Frontal cortex (tissue), 1 donor: ENCODE results near the gene APOBEC3G. TPM values are rescaled to one million over a fixed set of nuclear protein-coding genes. Genes with fewer than 3 reads are reported as not detected.

Source experiments
- small RNA-seq: library from RNA; depleted of rRNA; stranded (forward); fragments of <200 nt; gene quantifications from one replicate; pipeline ENCODE3, GENCODE V24; 2014
- total RNA-seq: library from RNA; depleted of rRNA; stranded (reverse); fragments of >200 nt; gene quantifications from one replicate; pipeline ENCODE4 v1.2.3, GENCODE V29; 2014

The APOBEC3G gene
- total RNA-seq, 1 donor from 2014 or later: 0.41 TPM

Small RNA genes within 50 kb of the gene (small RNA-seq; reads per million reads assigned to genes)
- not detected for gene AL022318.2
- gene COX5BP7: not detected

Other genes with a start within 250 kb of the APOBEC3G start
- gene NPTXR, start 233.2 kb upstream of the APOBEC3G start, total RNA-seq: 10.6 TPM
- 30.2 TPM for gene CBX6, start 205.1 kb upstream of the APOBEC3G start, total RNA-seq
- not detected for gene APOBEC3A, start 119.7 kb upstream of the APOBEC3G start, total RNA-seq
- not detected for gene APOBEC3B, start 94.9 kb upstream of the APOBEC3G start, total RNA-seq
- not detected for gene APOBEC3C, start 63.0 kb upstream of the APOBEC3G start, total RNA-seq
- gene APOBEC3D, start 56.1 kb upstream of the APOBEC3G start, total RNA-seq: under 0.01 TPM
- 0.82 TPM for gene APOBEC3F, start 36.4 kb upstream of the APOBEC3G start, total RNA-seq
- gene APOBEC3H, start 20.0 kb downstream of the APOBEC3G start, total RNA-seq: not detected
- gene CBX7, start 75.4 kb downstream of the APOBEC3G start, total RNA-seq: 6.1 TPM
- 2.0 TPM for gene PDGFB, start 167.7 kb downstream of the APOBEC3G start, total RNA-seq
- gene RPL3, start 242.3 kb downstream of the APOBEC3G start, total RNA-seq: 1,897 TPM